ENCODE results near the gene ZNF574.

Gene ZNF574

GRCh38 chr19:42048992-42049391 is 27.0 kb upstream of the ZNF574 start:
- TF ChIP-seq CTCF (IDR thresholded peaks at IDR 0.05; ENCODE audit: control insufficient read depth, extremely low read depth, insufficient read depth), result no peak
- peak overlapping the region; percentile 42 for H3K4me3 ChIP-seq (ENCODE audit: low read depth, low read length)
- DNase-seq (ENCODE audit: low read depth), result no peak

- no peak for DNase-seq (ENCODE audit: low read depth)
- no peak overlapping the region for H3K4me3 ChIP-seq (ENCODE audit: low read depth, low read length)
- no peak for TF ChIP-seq CTCF (IDR thresholded peaks at IDR 0.05; ENCODE audit: control insufficient read depth, extremely low read depth, insufficient read depth)
These were observed 24.5 kb upstream of the ZNF574 start for GRCh38 chr19:42051166-42052115.

GRCh38 chr19:42052241-42052863 is 23.6 kb upstream of the ZNF574 start:
- no peak for TF ChIP-seq CTCF (IDR thresholded peaks at IDR 0.05; ENCODE audit: control insufficient read depth, extremely low read depth, insufficient read depth)
- no peak for DNase-seq (ENCODE audit: low read depth)
- H3K4me3 ChIP-seq (ENCODE audit: low read depth, low read length), result no peak overlapping the region

GRCh38 chr19:42053037-42053935 is 22.7 kb upstream of the ZNF574 start:
- no peak for DNase-seq (ENCODE audit: low read depth)
- no peak overlapping the region for H3K4me3 ChIP-seq (ENCODE audit: low read depth, low read length)
- TF ChIP-seq CTCF (IDR thresholded peaks at IDR 0.05; ENCODE audit: control insufficient read depth, extremely low read depth, insufficient read depth), result no peak

GRCh38 chr19:42054205-42054604 is 21.8 kb upstream of the ZNF574 start:
- TF ChIP-seq CTCF (IDR thresholded peaks at IDR 0.05; ENCODE audit: control insufficient read depth, extremely low read depth, insufficient read depth), result no peak
- no peak overlapping the region for H3K4me3 ChIP-seq (ENCODE audit: low read depth, low read length)
- no peak for DNase-seq (ENCODE audit: low read depth)

- DNase-seq (ENCODE audit: low read depth), result no peak
- no peak for TF ChIP-seq CTCF (IDR thresholded peaks at IDR 0.05; ENCODE audit: control insufficient read depth, extremely low read depth, insufficient read depth)
- H3K4me3 ChIP-seq (ENCODE audit: low read depth, low read length), result no peak overlapping the region
These were observed 18.1 kb upstream of the ZNF574 start for GRCh38 chr19:42057846-42058245.

Data from LNCaP clone FGC (cell line).